ENCODE data around the gene LRPPRC. TPM values are rescaled to one million over a fixed set of nuclear protein-coding genes. Genes with fewer than 3 reads are reported as not detected.

The LRPPRC gene
- polyA plus RNA-seq, 2 donors, result 11.2 to 23.1 TPM

- 80 to 84% methylated on average over 5 of the region's 5 CpGs for WGBS, 2 donors
- Histone ChIP-seq H3K9me3 (ENCODE audit: control insufficient read depth in 2 of 2, insufficient read depth in 1 of 2, low read depth in 1 of 2, low read length in 1 of 2) (no peaks in the 10 kb centered on the region), H3K4me3 (ENCODE audit: low read depth in 1 of 2, low read length in 2 of 2) (no peak overlapping the region), H3K36me3 (ENCODE audit: control insufficient read depth in 2 of 2, insufficient read depth in 2 of 2, low read length in 1 of 2) (no peaks in the 10 kb centered on the region), H3K27ac (ENCODE audit: low read depth in 2 of 2, low read length in 1 of 2) (no peak overlapping the region), H3K4me1 (ENCODE audit: control insufficient read depth in 2 of 2, insufficient read depth in 2 of 2, low read length in 1 of 2) (no peaks in the 10 kb centered on the region), H3K27me3 (ENCODE audit: control insufficient read depth in 1 of 2, insufficient read depth in 2 of 2, low read length in 2 of 2) (no peaks in the 10 kb centered on the region)
Measured at GRCh38 chr2:43880952-43881351, 114.8 kb downstream of the LRPPRC start.

GRCh38 chr2:43880471-43880870 lies 115.3 kb downstream of the LRPPRC start:
- Histone ChIP-seq H3K27ac (ENCODE audit: low read depth in 2 of 2, low read length in 1 of 2) (no peak overlapping the region), H3K9me3 (ENCODE audit: control insufficient read depth in 2 of 2, insufficient read depth in 1 of 2, low read depth in 1 of 2, low read length in 1 of 2) (no peaks in the 10 kb centered on the region), H3K36me3 (ENCODE audit: control insufficient read depth in 2 of 2, insufficient read depth in 2 of 2, low read length in 1 of 2) (no peaks in the 10 kb centered on the region), H3K27me3 (ENCODE audit: control insufficient read depth in 1 of 2, insufficient read depth in 2 of 2, low read length in 2 of 2) (no peaks in the 10 kb centered on the region), H3K4me1 (ENCODE audit: control insufficient read depth in 2 of 2, insufficient read depth in 2 of 2, low read length in 1 of 2) (no peaks in the 10 kb centered on the region), H3K4me3 (ENCODE audit: low read depth in 1 of 2, low read length in 2 of 2) (no peak overlapping the region)
- WGBS, 2 donors, result 95 to 98% methylated on average over 9 of the region's 9 CpGs

- Histone ChIP-seq H3K4me1 (ENCODE audit: control insufficient read depth in 2 of 2, insufficient read depth in 2 of 2, low read length in 1 of 2) (no peaks in the 10 kb centered on the region), H3K27me3 (ENCODE audit: control insufficient read depth in 1 of 2, insufficient read depth in 2 of 2, low read length in 2 of 2) (no peaks in the 10 kb centered on the region), H3K27ac (ENCODE audit: low read depth in 2 of 2, low read length in 1 of 2) (no peak overlapping the region), H3K36me3 (ENCODE audit: control insufficient read depth in 2 of 2, insufficient read depth in 2 of 2, low read length in 1 of 2) (no peaks in the 10 kb centered on the region), H3K4me3 (ENCODE audit: low read depth in 1 of 2, low read length in 2 of 2) (no peak overlapping the region), H3K9me3 (ENCODE audit: control insufficient read depth in 2 of 2, insufficient read depth in 1 of 2, low read depth in 1 of 2, low read length in 1 of 2) (no peaks in the 10 kb centered on the region)
- 73 to 75% methylated on average over 5 of the region's 5 CpGs for WGBS, 2 donors
Measured at GRCh38 chr2:43879261-43879660, 116.5 kb downstream of the LRPPRC start.

GRCh38 chr2:43877782-43878464 lies 117.9 kb downstream of the LRPPRC start:
- H3K9me3 ChIP-seq (ENCODE audit: control insufficient read depth in 2 of 2, insufficient read depth in 1 of 2, low read depth in 1 of 2, low read length in 1 of 2), result no peaks in the 10 kb centered on the region
- 36 to 37% methylated on average over 16 of the region's 16 CpGs for WGBS, 2 donors
- no peaks in the 10 kb centered on the region for H3K4me1 ChIP-seq (ENCODE audit: control insufficient read depth in 2 of 2, insufficient read depth in 2 of 2, low read length in 1 of 2)
- H3K27ac ChIP-seq (ENCODE audit: low read depth in 2 of 2, low read length in 1 of 2), result no peak overlapping the region
- no peaks in the 10 kb centered on the region for H3K27me3 ChIP-seq (ENCODE audit: control insufficient read depth in 1 of 2, insufficient read depth in 2 of 2, low read length in 2 of 2)
- H3K4me3 ChIP-seq (ENCODE audit: low read depth in 1 of 2, low read length in 2 of 2), result no peak overlapping the region
- no peaks in the 10 kb centered on the region for H3K36me3 ChIP-seq (ENCODE audit: control insufficient read depth in 2 of 2, insufficient read depth in 2 of 2, low read length in 1 of 2)

- Histone ChIP-seq H3K36me3 (ENCODE audit: control insufficient read depth in 2 of 2, insufficient read depth in 2 of 2, low read length in 1 of 2) (no peaks in the 10 kb centered on the region), H3K4me1 (ENCODE audit: control insufficient read depth in 2 of 2, insufficient read depth in 2 of 2, low read length in 1 of 2) (no peaks in the 10 kb centered on the region), H3K27me3 (ENCODE audit: control insufficient read depth in 1 of 2, insufficient read depth in 2 of 2, low read length in 2 of 2) (no peaks in the 10 kb centered on the region), H3K4me3 (ENCODE audit: low read depth in 1 of 2, low read length in 2 of 2) (no peak overlapping the region), H3K9me3 (ENCODE audit: control insufficient read depth in 2 of 2, insufficient read depth in 1 of 2, low read depth in 1 of 2, low read length in 1 of 2) (no peaks in the 10 kb centered on the region), H3K27ac (ENCODE audit: low read depth in 2 of 2, low read length in 1 of 2) (no peak overlapping the region)
- 82 to 84% methylated on average over 11 of the region's 11 CpGs for WGBS, 2 donors
Measured at GRCh38 chr2:43874776-43875451, 120.9 kb downstream of the LRPPRC start.

GRCh38 chr2:43872151-43872550 lies 123.6 kb downstream of the LRPPRC start:
- Histone ChIP-seq H3K36me3 (ENCODE audit: control insufficient read depth in 2 of 2, insufficient read depth in 2 of 2, low read length in 1 of 2) (no peaks in the 10 kb centered on the region), H3K9me3 (ENCODE audit: control insufficient read depth in 2 of 2, insufficient read depth in 1 of 2, low read depth in 1 of 2, low read length in 1 of 2) (no peaks in the 10 kb centered on the region), H3K4me3 (ENCODE audit: low read depth in 1 of 2, low read length in 2 of 2) (no peak overlapping the region), H3K4me1 (ENCODE audit: control insufficient read depth in 2 of 2, insufficient read depth in 2 of 2, low read length in 1 of 2) (no peaks in the 10 kb centered on the region), H3K27ac (ENCODE audit: low read depth in 2 of 2, low read length in 1 of 2) (no peak overlapping the region), H3K27me3 (ENCODE audit: control insufficient read depth in 1 of 2, insufficient read depth in 2 of 2, low read length in 2 of 2) (no peaks in the 10 kb centered on the region)
- WGBS, 2 donors, result 81 to 88% methylated on average over 12 of the region's 12 CpGs

- no peak overlapping the region for H3K27ac ChIP-seq (ENCODE audit: low read depth in 2 of 2, low read length in 1 of 2)
- no peak overlapping the region for H3K4me3 ChIP-seq (ENCODE audit: low read depth in 1 of 2, low read length in 2 of 2)
- H3K27me3 ChIP-seq (ENCODE audit: control insufficient read depth in 1 of 2, insufficient read depth in 2 of 2, low read length in 2 of 2), result peaks cover 0 to 3% of the 10 kb centered on the region in 2 donors
- H3K36me3 ChIP-seq (ENCODE audit: control insufficient read depth in 2 of 2, insufficient read depth in 2 of 2, low read length in 1 of 2), result no peaks in the 10 kb centered on the region
- H3K4me1 ChIP-seq (ENCODE audit: control insufficient read depth in 2 of 2, insufficient read depth in 2 of 2, low read length in 1 of 2), result no peaks in the 10 kb centered on the region
- H3K9me3 ChIP-seq (ENCODE audit: control insufficient read depth in 2 of 2, insufficient read depth in 1 of 2, low read depth in 1 of 2, low read length in 1 of 2), result no peaks in the 10 kb centered on the region
- WGBS, 2 donors, result 90 to 93% methylated on average over 2 of the region's 2 CpGs
Measured at GRCh38 chr2:43855292-43855691, 140.5 kb downstream of the LRPPRC start.

GRCh38 chr2:43854671-43855070 lies 141.1 kb downstream of the LRPPRC start:
- H3K36me3 ChIP-seq (ENCODE audit: control insufficient read depth in 2 of 2, insufficient read depth in 2 of 2, low read length in 1 of 2), result no peaks in the 10 kb centered on the region
- H3K27ac ChIP-seq (ENCODE audit: low read depth in 2 of 2, low read length in 1 of 2), result no peak overlapping the region
- H3K4me3 ChIP-seq (ENCODE audit: low read depth in 1 of 2, low read length in 2 of 2), result no peak overlapping the region
- H3K9me3 ChIP-seq (ENCODE audit: control insufficient read depth in 2 of 2, insufficient read depth in 1 of 2, low read depth in 1 of 2, low read length in 1 of 2), result no peaks in the 10 kb centered on the region
- H3K4me1 ChIP-seq (ENCODE audit: control insufficient read depth in 2 of 2, insufficient read depth in 2 of 2, low read length in 1 of 2), result no peaks in the 10 kb centered on the region
- H3K27me3 ChIP-seq (ENCODE audit: control insufficient read depth in 1 of 2, insufficient read depth in 2 of 2, low read length in 2 of 2), result peaks cover 0 to 3% of the 10 kb centered on the region in 2 donors
- WGBS, 2 donors, result 78 to 80% methylated on average over 3 of the region's 3 CpGs

- Histone ChIP-seq H3K27ac (ENCODE audit: low read depth in 2 of 2, low read length in 1 of 2) (no peak overlapping the region), H3K27me3 (ENCODE audit: control insufficient read depth in 1 of 2, insufficient read depth in 2 of 2, low read length in 2 of 2) (peaks cover 0 to 3% of the 10 kb centered on the region in 2 donors), H3K4me1 (ENCODE audit: control insufficient read depth in 2 of 2, insufficient read depth in 2 of 2, low read length in 1 of 2) (no peaks in the 10 kb centered on the region), H3K9me3 (ENCODE audit: control insufficient read depth in 2 of 2, insufficient read depth in 1 of 2, low read depth in 1 of 2, low read length in 1 of 2) (no peaks in the 10 kb centered on the region), H3K4me3 (ENCODE audit: low read depth in 1 of 2, low read length in 2 of 2) (no peak overlapping the region), H3K36me3 (ENCODE audit: control insufficient read depth in 2 of 2, insufficient read depth in 2 of 2, low read length in 1 of 2) (no peaks in the 10 kb centered on the region)
- 77 to 87% methylated on average over 10 of the region's 10 CpGs for WGBS, 2 donors
Measured at GRCh38 chr2:43853141-43854081, 142.4 kb downstream of the LRPPRC start.

Data from esophagus (tissue), 2 donors.